Measurements from ENCODE around the gene GMDS.

GRCh38 chr6:1962201-1962600, 283.2 kb downstream of the GMDS start:
- TF ChIP-seq, protein P1, sequence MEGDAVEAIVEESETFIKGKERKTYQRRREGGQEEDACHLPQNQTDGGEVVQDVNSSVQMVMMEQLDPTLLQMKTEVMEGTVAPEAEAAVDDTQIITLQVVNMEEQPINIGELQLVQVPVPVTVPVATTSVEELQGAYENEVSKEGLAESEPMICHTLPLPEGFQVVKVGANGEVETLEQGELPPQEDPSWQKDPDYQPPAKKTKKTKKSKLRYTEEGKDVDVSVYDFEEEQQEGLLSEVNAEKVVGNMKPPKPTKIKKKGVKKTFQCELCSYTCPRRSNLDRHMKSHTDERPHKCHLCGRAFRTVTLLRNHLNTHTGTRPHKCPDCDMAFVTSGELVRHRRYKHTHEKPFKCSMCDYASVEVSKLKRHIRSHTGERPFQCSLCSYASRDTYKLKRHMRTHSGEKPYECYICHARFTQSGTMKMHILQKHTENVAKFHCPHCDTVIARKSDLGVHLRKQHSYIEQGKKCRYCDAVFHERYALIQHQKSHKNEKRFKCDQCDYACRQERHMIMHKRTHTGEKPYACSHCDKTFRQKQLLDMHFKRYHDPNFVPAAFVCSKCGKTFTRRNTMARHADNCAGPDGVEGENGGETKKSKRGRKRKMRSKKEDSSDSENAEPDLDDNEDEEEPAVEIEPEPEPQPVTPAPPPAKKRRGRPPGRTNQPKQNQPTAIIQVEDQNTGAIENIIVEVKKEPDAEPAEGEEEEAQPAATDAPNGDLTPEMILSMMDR (IDR thresholded peaks at IDR 0.05), result no peak
- no peak for TF ChIP-seq POLR2A (IDR thresholded peaks at IDR 0.05)

Data from heart left ventricle (tissue), 13 donors.